ENCODE measurements around the gene SLC22A3.

Gene SLC22A3

DNA sequence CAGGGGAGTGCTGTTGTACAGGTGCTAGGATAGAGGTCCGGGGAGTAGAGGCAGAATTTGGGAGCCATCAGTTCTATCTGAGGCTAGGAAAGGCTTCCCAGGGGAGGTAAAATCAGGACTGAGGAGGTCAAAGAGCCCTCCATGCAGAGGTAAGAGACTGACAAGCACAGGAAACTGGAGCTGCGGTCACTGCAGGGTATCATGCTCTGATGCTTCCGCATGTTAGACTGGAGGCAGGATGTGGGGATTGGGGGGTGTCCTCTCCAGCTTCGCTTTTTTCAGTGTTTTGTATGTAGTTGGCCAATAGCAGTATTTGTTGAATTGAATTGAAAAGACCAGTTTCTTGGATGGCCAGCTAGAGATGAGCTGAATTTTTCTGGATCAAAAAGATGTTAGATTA is 87.8 kb downstream of the SLC22A3 start:
- no peak for DNase-seq (ENCODE audit: low read depth)
- no peak overlapping the region for H3K4me3 ChIP-seq (ENCODE audit: low read depth, low read length)
- TF ChIP-seq, protein P1, sequence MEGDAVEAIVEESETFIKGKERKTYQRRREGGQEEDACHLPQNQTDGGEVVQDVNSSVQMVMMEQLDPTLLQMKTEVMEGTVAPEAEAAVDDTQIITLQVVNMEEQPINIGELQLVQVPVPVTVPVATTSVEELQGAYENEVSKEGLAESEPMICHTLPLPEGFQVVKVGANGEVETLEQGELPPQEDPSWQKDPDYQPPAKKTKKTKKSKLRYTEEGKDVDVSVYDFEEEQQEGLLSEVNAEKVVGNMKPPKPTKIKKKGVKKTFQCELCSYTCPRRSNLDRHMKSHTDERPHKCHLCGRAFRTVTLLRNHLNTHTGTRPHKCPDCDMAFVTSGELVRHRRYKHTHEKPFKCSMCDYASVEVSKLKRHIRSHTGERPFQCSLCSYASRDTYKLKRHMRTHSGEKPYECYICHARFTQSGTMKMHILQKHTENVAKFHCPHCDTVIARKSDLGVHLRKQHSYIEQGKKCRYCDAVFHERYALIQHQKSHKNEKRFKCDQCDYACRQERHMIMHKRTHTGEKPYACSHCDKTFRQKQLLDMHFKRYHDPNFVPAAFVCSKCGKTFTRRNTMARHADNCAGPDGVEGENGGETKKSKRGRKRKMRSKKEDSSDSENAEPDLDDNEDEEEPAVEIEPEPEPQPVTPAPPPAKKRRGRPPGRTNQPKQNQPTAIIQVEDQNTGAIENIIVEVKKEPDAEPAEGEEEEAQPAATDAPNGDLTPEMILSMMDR (IDR thresholded peaks at IDR 0.05; ENCODE audit: low read depth, low read length): no peak
- TF ChIP-seq MYC (IDR thresholded peaks at IDR 0.05; ENCODE audit: low read depth, low read length) (no peak), MAX (IDR thresholded peaks at IDR 0.05; ENCODE audit: low read depth, low read length) (no peak), POLR2A (IDR thresholded peaks at IDR 0.05; ENCODE audit: extremely low read depth, insufficient read length) (no peak)

DNA sequence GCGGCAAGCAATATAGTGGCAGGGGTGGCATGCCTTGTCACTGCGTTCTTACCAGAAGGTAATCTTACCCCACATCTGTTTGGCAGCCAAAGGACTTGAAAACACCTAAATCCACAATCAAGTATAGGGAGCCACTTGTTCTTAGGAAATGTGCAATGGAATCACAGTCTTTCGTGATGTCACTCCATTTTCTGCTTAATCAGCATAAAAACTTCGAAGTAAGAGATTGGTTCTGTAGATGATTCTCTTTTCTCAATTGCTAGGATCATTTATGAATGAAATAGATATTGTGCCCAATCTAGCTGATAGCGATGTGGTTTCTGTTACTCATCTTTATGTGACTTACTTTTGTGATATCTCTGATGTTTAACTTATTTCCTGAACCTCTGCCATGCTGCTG is 89.0 kb downstream of the SLC22A3 start:
- DNase-seq (ENCODE audit: low read depth): no peak
- H3K4me3 ChIP-seq (ENCODE audit: low read depth, low read length): no peak overlapping the region
- no peak for TF ChIP-seq MYC (IDR thresholded peaks at IDR 0.05; ENCODE audit: low read depth, low read length)

- DNase-seq (ENCODE audit: low read depth): no peak
- TF ChIP-seq MYC (IDR thresholded peaks at IDR 0.05; ENCODE audit: low read depth, low read length) (no peak), POLR2A (IDR thresholded peaks at IDR 0.05; ENCODE audit: extremely low read depth, insufficient read length) (no peak), MAX (IDR thresholded peaks at IDR 0.05; ENCODE audit: low read depth, low read length) (no peak)
- TF ChIP-seq, protein P1 (IDR thresholded peaks at IDR 0.05; ENCODE audit: low read depth, low read length): no peak
Observed at GRCh38 chr6:160437775-160438174, 89.6 kb downstream of the SLC22A3 start.

DNA sequence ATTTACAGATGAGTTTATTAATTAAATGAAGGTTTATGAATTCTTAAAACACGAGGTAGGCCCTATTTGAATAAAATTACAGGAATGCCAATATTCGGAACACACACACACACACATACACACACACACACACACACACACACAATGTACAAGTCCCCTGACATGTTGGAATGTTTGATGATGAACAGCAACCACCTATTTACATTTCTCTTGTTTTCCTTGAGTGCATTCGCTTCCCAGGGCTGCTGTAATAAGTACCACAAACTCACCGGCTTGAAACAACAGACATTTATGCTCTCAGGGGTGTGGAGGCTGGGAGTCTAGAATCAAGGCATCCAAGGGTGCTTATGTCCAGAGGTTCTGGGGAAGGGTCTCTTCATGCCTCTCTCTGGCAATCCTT is 90.3 kb downstream of the SLC22A3 start:
- no peak for DNase-seq (ENCODE audit: low read depth)
- TF ChIP-seq, protein P1 (IDR thresholded peaks at IDR 0.05; ENCODE audit: low read depth, low read length): no peak
- no peak for TF ChIP-seq MYC (IDR thresholded peaks at IDR 0.05; ENCODE audit: low read depth, low read length)
- no peak for TF ChIP-seq MAX (IDR thresholded peaks at IDR 0.05; ENCODE audit: low read depth, low read length)
- no peak for TF ChIP-seq POLR2A (IDR thresholded peaks at IDR 0.05; ENCODE audit: extremely low read depth, insufficient read length)

More at GRCh38 chr6:160437775-160438174, 89.6 kb downstream of the SLC22A3 start:
- H3K4me3 ChIP-seq (ENCODE audit: low read depth, low read length): no peak overlapping the region

DNA sequence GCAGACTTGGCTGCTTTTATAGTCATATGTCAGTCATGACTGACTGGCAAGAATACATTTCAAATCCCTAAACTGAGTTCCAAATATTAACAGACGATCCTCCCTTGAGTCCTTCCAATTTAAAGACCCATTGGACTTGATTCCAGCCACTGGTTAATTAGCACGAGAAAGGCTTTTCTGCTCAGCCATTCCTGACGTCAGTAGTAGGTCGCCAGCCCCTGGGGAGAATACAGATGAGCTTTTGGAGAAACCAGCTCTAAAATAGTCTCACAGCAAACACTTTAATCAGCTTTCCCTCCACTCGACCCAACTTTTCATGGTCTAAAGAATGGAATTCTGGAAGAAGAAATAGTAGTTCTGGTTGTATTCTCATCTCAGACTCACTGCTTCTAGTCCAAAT is 91.6 kb downstream of the SLC22A3 start:
- TF ChIP-seq, protein P1 (IDR thresholded peaks at IDR 0.05; ENCODE audit: low read depth, low read length): no peak
- TF ChIP-seq MAX (IDR thresholded peaks at IDR 0.05; ENCODE audit: low read depth, low read length) (no peak), MYC (IDR thresholded peaks at IDR 0.05; ENCODE audit: low read depth, low read length) (no peak), POLR2A (IDR thresholded peaks at IDR 0.05; ENCODE audit: extremely low read depth, insufficient read length) (no peak)
- DNase-seq (ENCODE audit: low read depth): no peak
- H3K4me3 ChIP-seq (ENCODE audit: low read depth, low read length): no peak overlapping the region

More for the DNA sequence above, 90.3 kb downstream of the SLC22A3 start:
- H3K4me3 ChIP-seq (ENCODE audit: low read depth, low read length): no peak overlapping the region

GRCh38 chr6:160442151-160442550 is 94.0 kb downstream of the SLC22A3 start:
- no peak overlapping the region for H3K4me3 ChIP-seq (ENCODE audit: low read depth, low read length)
- TF ChIP-seq POLR2A (IDR thresholded peaks at IDR 0.05; ENCODE audit: extremely low read depth, insufficient read length): no peak
- TF ChIP-seq, protein P1 (IDR thresholded peaks at IDR 0.05; ENCODE audit: low read depth, low read length): no peak
- TF ChIP-seq MYC (IDR thresholded peaks at IDR 0.05; ENCODE audit: low read depth, low read length): no peak
- TF ChIP-seq MAX (IDR thresholded peaks at IDR 0.05; ENCODE audit: low read depth, low read length): no peak
- DNase-seq (ENCODE audit: low read depth): no peak

All from NB4 (cell line).